OCI-LY7 (cell line): ENCODE measurements around the gene FASTK. TPM values are rescaled to one million over a fixed set of nuclear protein-coding genes. Genes with fewer than 3 reads are reported as not detected.

Source experiments
- total RNA-seq, 2 experiments: library from RNA; depleted of rRNA in 1 of 2; stranded (reverse); fragments of >200 nt in 1 of 2; shearing (Covaris generic) in 1 of 2; gene quantifications; 2 replicates each; pipeline ENCODE4 v1.2.3, GENCODE V29; 2014 to 2022

Gene FASTK
- total RNA-seq, 2 experiments from 2014 or later: 90.5 to 118 TPM

Other genes starting within 250 kb of the FASTK start
- not detected in 2 replicates for gene AOC1, start 228.3 kb downstream of the FASTK start, total RNA-seq (2014; rRNA removed; shearing (Covaris generic))
- gene AOC1, start 228.3 kb downstream of the FASTK start, total RNA-seq (2022): not detected in 2 replicates
- gene KCNH2, start 102.5 kb downstream of the FASTK start, total RNA-seq (2014; rRNA removed; shearing (Covaris generic)): 4.0 and 7.5 TPM in 2 replicates
- 5.8 and 6.2 TPM in 2 replicates for gene KCNH2, start 102.5 kb downstream of the FASTK start, total RNA-seq (2022)
- gene NOS3, start 89.8 kb downstream of the FASTK start, total RNA-seq (2014; rRNA removed; shearing (Covaris generic)): 0.41 and 0.82 TPM in 2 replicates
- gene NOS3, start 89.8 kb downstream of the FASTK start, total RNA-seq (2022): 0.30 and 0.78 TPM in 2 replicates
- 0.18 and 1.1 TPM in 2 replicates for gene ATG9B, start 56.3 kb downstream of the FASTK start, total RNA-seq (2014; rRNA removed; shearing (Covaris generic))
- gene ATG9B, start 56.3 kb downstream of the FASTK start, total RNA-seq (2022): 0.94 and 0.97 TPM in 2 replicates
- gene ABCB8, start 52.4 kb downstream of the FASTK start, total RNA-seq (2014; rRNA removed; shearing (Covaris generic)): 29.5 and 32.0 TPM in 2 replicates
- gene ABCB8, start 52.4 kb downstream of the FASTK start, total RNA-seq (2022): 63.9 and 64.7 TPM in 2 replicates
- 3.3 and 7.9 TPM in 2 replicates for gene ASIC3, start 32.3 kb downstream of the FASTK start, total RNA-seq (2014; rRNA removed; shearing (Covaris generic))
- gene ASIC3, start 32.3 kb downstream of the FASTK start, total RNA-seq (2022): 14.8 and 22.3 TPM in 2 replicates
- 30.9 and 35.2 TPM in 2 replicates for gene CDK5, start 22.9 kb downstream of the FASTK start, total RNA-seq (2014; rRNA removed; shearing (Covaris generic))
- gene CDK5, start 22.9 kb downstream of the FASTK start, total RNA-seq (2022): 23.1 and 23.7 TPM in 2 replicates
- 64.2 and 112 TPM in 2 replicates for gene SLC4A2, start 21.2 kb downstream of the FASTK start, total RNA-seq (2014; rRNA removed; shearing (Covaris generic))
- gene SLC4A2, start 21.2 kb downstream of the FASTK start, total RNA-seq (2022): 81.4 and 86.0 TPM in 2 replicates
- 38.6 and 56.0 TPM in 2 replicates for gene TMUB1, start 2.7 kb upstream of the FASTK start, total RNA-seq (2014; rRNA removed; shearing (Covaris generic))
- gene TMUB1, start 2.7 kb upstream of the FASTK start, total RNA-seq (2022): 53.2 and 59.6 TPM in 2 replicates
- gene AGAP3, start 5.7 kb upstream of the FASTK start, total RNA-seq (2014; rRNA removed; shearing (Covaris generic)): 4.4 and 4.8 TPM in 2 replicates
- 23.1 and 30.9 TPM in 2 replicates for gene AGAP3, start 5.7 kb upstream of the FASTK start, total RNA-seq (2022)
- not detected in 2 replicates for gene GBX1, start 86.9 kb upstream of the FASTK start, total RNA-seq (2014; rRNA removed; shearing (Covaris generic))
- gene GBX1, start 86.9 kb upstream of the FASTK start, total RNA-seq (2022): not detected in 2 replicates
- gene ASB10, start 106.4 kb upstream of the FASTK start, total RNA-seq (2014; rRNA removed; shearing (Covaris generic)): not detected in 2 replicates
- gene ASB10, start 106.4 kb upstream of the FASTK start, total RNA-seq (2022): not detected in 2 replicates
- gene H2BK1, start 129.7 kb upstream of the FASTK start, total RNA-seq (2014; rRNA removed; shearing (Covaris generic)): 1.3 TPM in 1 of 2 replicates, not detected in the other
- not detected in 2 replicates for gene H2BK1, start 129.7 kb upstream of the FASTK start, total RNA-seq (2022)
- gene ABCF2, start 146.4 kb upstream of the FASTK start, total RNA-seq (2014; rRNA removed; shearing (Covaris generic)): 30.7 and 31.8 TPM in 2 replicates
- gene ABCF2, start 146.4 kb upstream of the FASTK start, total RNA-seq (2022): 28.6 and 44.9 TPM in 2 replicates
- 19.8 and 27.0 TPM in 2 replicates for gene CHPF2, start 151.7 kb upstream of the FASTK start, total RNA-seq (2014; rRNA removed; shearing (Covaris generic))
- 29.8 and 34.2 TPM in 2 replicates for gene CHPF2, start 151.7 kb upstream of the FASTK start, total RNA-seq (2022)
- gene SMARCD3, start 167.9 kb upstream of the FASTK start, total RNA-seq (2014; rRNA removed; shearing (Covaris generic)): 1.5 and 2.5 TPM in 2 replicates
- gene SMARCD3, start 167.9 kb upstream of the FASTK start, total RNA-seq (2022): 1.5 and 1.9 TPM in 2 replicates